ACHN (cell line): ENCODE data around the gene TNPO3.
A peak's percentile ranks its signal among the peaks of the same experiment; 100 is the strongest.

Experiments used
- DNase-seq: peaks from one replicate; pipeline ENCODE4 v3.0.0-alpha.2; 2015
- in situ Hi-C: cut with HindIII; loops from 2 replicates; pipeline ENCODE4 v1.10.0; 2017; ENCODE audit warnings: low sequenced_read_pairs, low pct_ligation_motif_present, low pct_unique_long_range_greater_than_20kb

TNPO3 gene

GRCh38 chr7:128988372-128988771 lies 66.5 kb downstream of the TNPO3 start:
- no peak for DNase-seq
- in situ Hi-C loops = no loop called here

GRCh38 chr7:128986609-128987008 lies 68.3 kb downstream of the TNPO3 start:
- in situ Hi-C loops = no loop called here
- no peak for DNase-seq

- in situ Hi-C loops = no loop called here
- no peak for DNase-seq
Measured at GRCh38 chr7:128985660-128986059, 69.3 kb downstream of the TNPO3 start.

- DNase-seq = no peak
- in situ Hi-C loops = no loop called here
Measured at GRCh38 chr7:128982105-128982504, 72.8 kb downstream of the TNPO3 start.

GRCh38 chr7:128974241-128974934 lies 80.5 kb downstream of the TNPO3 start:
- DNase-seq = peak; percentile 83
- in situ Hi-C loops = no loop called here

- in situ Hi-C loops = no loop called here
Measured at GRCh38 chr7:128968624-128969023, 86.3 kb downstream of the TNPO3 start.

GRCh38 chr7:128963327-128963757 lies 91.6 kb downstream of the TNPO3 start:
- in situ Hi-C loops = no loop called here

More at GRCh38 chr7:128968624-128969023, 86.3 kb downstream of the TNPO3 start:
- no peak for DNase-seq

GRCh38 chr7:128962899-128963298 lies 92.0 kb downstream of the TNPO3 start:
- in situ Hi-C loops = no loop called here
- DNase-seq = no peak

More at GRCh38 chr7:128963327-128963757, 91.6 kb downstream of the TNPO3 start:
- DNase-seq = peak; percentile 84

GRCh38 chr7:128961030-128961659 lies 93.8 kb downstream of the TNPO3 start:
- in situ Hi-C loops = no loop called here
- DNase-seq = no peak

- DNase-seq = no peak
- in situ Hi-C loops = no loop called here
Measured at GRCh38 chr7:128959296-128959695, 95.6 kb downstream of the TNPO3 start.

GRCh38 chr7:128955981-128956380 lies 98.9 kb downstream of the TNPO3 start:
- in situ Hi-C loops = no loop called here
- DNase-seq = no peak

GRCh38 chr7:128954830-128955802 lies 99.8 kb downstream of the TNPO3 start:
- DNase-seq = no peak

GRCh38 chr7:128954150-128954549 lies 100.8 kb downstream of the TNPO3 start:
- in situ Hi-C loops = no loop called here
- no peak for DNase-seq

More at GRCh38 chr7:128954830-128955802, 99.8 kb downstream of the TNPO3 start:
- in situ Hi-C loops = no loop called here

- in situ Hi-C loops = no loop called here
- DNase-seq = no peak
Measured at GRCh38 chr7:128951296-128951695, 103.6 kb downstream of the TNPO3 start.

- DNase-seq = no peak
- in situ Hi-C loops = no loop called here
Measured at GRCh38 chr7:128948976-128949760, 105.7 kb downstream of the TNPO3 start.

GRCh38 chr7:128948312-128948973 lies 106.5 kb downstream of the TNPO3 start:
- in situ Hi-C loops = no loop called here
- no peak for DNase-seq

GRCh38 chr7:128947854-128948253 lies 107.1 kb downstream of the TNPO3 start:
- DNase-seq = no peak
- in situ Hi-C loops = no loop called here
